ENCODE measurements around the gene NCBP2. TPM values are rescaled to one million over a fixed set of nuclear protein-coding genes. Genes with fewer than 3 reads are reported as not detected.

The NCBP2 gene
- total RNA-seq, 1 experiment from 2014 or later: 66.8 TPM

- intact Hi-C loops (cut with micrococcal nuclease; ENCODE audit: unreplicated experiment): no loop called here
- Mint-ChIP-seq H3K4me1 (ENCODE audit: low read depth, unreplicated experiment) (peaks cover 7% of the 10 kb centered on the region), H3K9me3 (ENCODE audit: unreplicated experiment) (peaks cover 19% of the 10 kb centered on the region), H3K27me3 (ENCODE audit: insufficient read depth, unreplicated experiment) (no peaks in the 10 kb centered on the region), H3K36me3 (ENCODE audit: insufficient read depth, unreplicated experiment) (no peaks in the 10 kb centered on the region), H3K4me3 (ENCODE audit: unreplicated experiment) (no peak overlapping the region), H3K27ac (ENCODE audit: unreplicated experiment) (no peak overlapping the region)
- Histone ChIP-seq H3K27me3 (replicated peaks; ENCODE audit: control insufficient read depth, insufficient read depth, low read length) (no peaks in the 10 kb centered on the region), H3K9me3 (0 out of 2 replicates have a peak, but pooled peaks cover 9% of the 10 kb centered on the region), H3K4me3 (ENCODE audit: low read depth, low read length) (no peak overlapping the region), H3K4me1 (peaks cover 14% of the 10 kb centered on the region), H3K36me3 (ENCODE audit: control insufficient read depth, insufficient read depth, low read length) (no peaks in the 10 kb centered on the region)
- POLR2A ChIA-PET: no interaction called here
- no TSS peak for BruUV-seq (replicated peaks)
- no peak for DNase-seq
- CTCF ChIA-PET: no interaction called here
- TF ChIP-seq, protein P1, sequence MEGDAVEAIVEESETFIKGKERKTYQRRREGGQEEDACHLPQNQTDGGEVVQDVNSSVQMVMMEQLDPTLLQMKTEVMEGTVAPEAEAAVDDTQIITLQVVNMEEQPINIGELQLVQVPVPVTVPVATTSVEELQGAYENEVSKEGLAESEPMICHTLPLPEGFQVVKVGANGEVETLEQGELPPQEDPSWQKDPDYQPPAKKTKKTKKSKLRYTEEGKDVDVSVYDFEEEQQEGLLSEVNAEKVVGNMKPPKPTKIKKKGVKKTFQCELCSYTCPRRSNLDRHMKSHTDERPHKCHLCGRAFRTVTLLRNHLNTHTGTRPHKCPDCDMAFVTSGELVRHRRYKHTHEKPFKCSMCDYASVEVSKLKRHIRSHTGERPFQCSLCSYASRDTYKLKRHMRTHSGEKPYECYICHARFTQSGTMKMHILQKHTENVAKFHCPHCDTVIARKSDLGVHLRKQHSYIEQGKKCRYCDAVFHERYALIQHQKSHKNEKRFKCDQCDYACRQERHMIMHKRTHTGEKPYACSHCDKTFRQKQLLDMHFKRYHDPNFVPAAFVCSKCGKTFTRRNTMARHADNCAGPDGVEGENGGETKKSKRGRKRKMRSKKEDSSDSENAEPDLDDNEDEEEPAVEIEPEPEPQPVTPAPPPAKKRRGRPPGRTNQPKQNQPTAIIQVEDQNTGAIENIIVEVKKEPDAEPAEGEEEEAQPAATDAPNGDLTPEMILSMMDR (IDR thresholded peaks at IDR 0.05; ENCODE audit: insufficient read depth in 1 of 2, low read depth in 1 of 2, low read length in 1 of 2, severe bottlenecking in 1 of 2, unreplicated experiment in 1 of 2): no peak
Measured at GRCh38 chr3:196983186-196983585, 40.9 kb upstream of the NCBP2 start.

DNA sequence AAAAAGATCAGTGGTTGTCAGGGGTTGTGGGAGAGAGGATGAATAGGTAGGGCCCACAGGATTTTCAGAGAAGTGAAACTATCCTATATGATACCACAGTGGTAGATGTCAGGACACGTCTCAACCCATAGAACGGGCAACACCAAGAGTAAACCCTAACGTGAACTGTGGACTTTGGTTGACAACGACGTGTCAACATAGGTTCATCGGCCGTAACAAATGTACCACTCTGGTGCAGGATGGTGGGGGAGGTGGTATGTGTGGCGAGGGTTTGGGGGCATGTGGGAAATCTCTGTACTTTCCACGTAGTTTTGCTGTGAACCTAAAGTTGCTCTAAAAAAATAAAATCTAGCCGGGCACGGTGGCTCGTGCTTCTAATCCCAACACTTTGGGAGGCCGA lies 39.3 kb upstream of the NCBP2 start:
- no peak overlapping the region for H3K27ac Mint-ChIP-seq (ENCODE audit: unreplicated experiment)
- CTCF ChIA-PET: interaction anchor here (1.2 kb wide), 1 partner anchor 48 kb away, joined by 3 read pairs; the partner anchor contains the start of gene MELTF

DNA sequence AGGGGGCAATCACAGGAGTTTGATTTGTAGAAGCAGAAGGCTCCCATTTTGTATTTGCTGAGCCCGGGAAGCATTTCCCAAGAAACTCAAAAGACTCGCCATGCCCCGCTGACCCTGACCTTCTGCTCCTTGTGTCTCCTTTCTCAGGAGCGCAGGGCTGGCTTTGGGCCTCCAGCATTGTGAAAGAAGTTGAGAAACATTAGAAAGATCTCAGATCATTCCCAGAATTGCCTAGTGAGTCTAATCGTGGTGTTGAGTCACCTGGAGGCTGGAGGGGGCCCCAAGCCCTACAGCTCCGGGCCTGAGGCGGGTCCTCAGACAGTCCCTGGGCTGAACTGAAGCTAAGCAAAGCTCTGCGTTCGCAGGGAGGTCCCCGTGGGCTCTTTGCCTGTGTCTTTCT lies 37.2 kb upstream of the NCBP2 start:
- ChIA-PET CTCF (interaction anchor here (0.7 to 1.4 kb wide), 2 partner anchors 13 to 50 kb away, joined by 4 to 7 read pairs; partner anchors contain the start of gene MELTF), POLR2A (no interaction called here)

More for the DNA sequence above, 39.3 kb upstream of the NCBP2 start:
- no peak for DNase-seq
- Mint-ChIP-seq H3K4me1 (ENCODE audit: low read depth, unreplicated experiment) (no peaks in the 10 kb centered on the region), H3K4me3 (ENCODE audit: unreplicated experiment) (no peak overlapping the region), H3K36me3 (ENCODE audit: insufficient read depth, unreplicated experiment) (no peaks in the 10 kb centered on the region), H3K9me3 (ENCODE audit: unreplicated experiment) (peaks cover 19% of the 10 kb centered on the region), H3K27me3 (ENCODE audit: insufficient read depth, unreplicated experiment) (no peaks in the 10 kb centered on the region)
- POLR2A ChIA-PET: no interaction called here
- H3K4me1 ChIP-seq: peaks cover 5% of the 10 kb centered on the region; the same call in 1 of the 2 replicates
- no peak overlapping the region for H3K4me3 ChIP-seq (ENCODE audit: low read depth, low read length)
- BruUV-seq (replicated peaks): no TSS peak
- TF ChIP-seq, protein P1 (IDR thresholded peaks at IDR 0.05; ENCODE audit: insufficient read depth in 1 of 2, low read depth in 1 of 2, low read length in 1 of 2, severe bottlenecking in 1 of 2, unreplicated experiment in 1 of 2): no peak
- intact Hi-C loops (cut with micrococcal nuclease; ENCODE audit: unreplicated experiment): no loop called here
- H3K9me3 ChIP-seq: 0 out of 2 replicates have a peak, but pooled peaks cover 9% of the 10 kb centered on the region
- no peaks in the 10 kb centered on the region for H3K27me3 ChIP-seq (replicated peaks; ENCODE audit: control insufficient read depth, insufficient read depth, low read length)
- no peaks in the 10 kb centered on the region for H3K36me3 ChIP-seq (ENCODE audit: control insufficient read depth, insufficient read depth, low read length)

More for the DNA sequence above, 37.2 kb upstream of the NCBP2 start:
- no peaks in the 10 kb centered on the region for H3K36me3 Mint-ChIP-seq (ENCODE audit: insufficient read depth, unreplicated experiment)
- Histone ChIP-seq H3K27me3 (replicated peaks; ENCODE audit: control insufficient read depth, insufficient read depth, low read length) (no peaks in the 10 kb centered on the region), H3K9me3 (0 out of 2 replicates have a peak, but pooled peaks cover 9% of the 10 kb centered on the region), H3K4me3 (ENCODE audit: low read depth, low read length) (no peak overlapping the region), H3K36me3 (ENCODE audit: control insufficient read depth, insufficient read depth, low read length) (no peaks in the 10 kb centered on the region), H3K4me1 (peaks cover 5% of the 10 kb centered on the region; the same call in 1 of the 2 replicates)
- TF ChIP-seq, protein P1 (IDR thresholded peaks at IDR 0.05; ENCODE audit: insufficient read depth in 1 of 2, low read depth in 1 of 2, low read length in 1 of 2, severe bottlenecking in 1 of 2, unreplicated experiment in 1 of 2): no peak
- BruUV-seq (replicated peaks): no TSS peak
- DNase-seq: peak; percentile 32 to 44
- H3K27ac Mint-ChIP-seq (ENCODE audit: unreplicated experiment): no peak overlapping the region
- H3K4me1 Mint-ChIP-seq (ENCODE audit: low read depth, unreplicated experiment): no peaks in the 10 kb centered on the region
- H3K4me3 Mint-ChIP-seq (ENCODE audit: unreplicated experiment): no peak overlapping the region
- intact Hi-C loops (cut with micrococcal nuclease; ENCODE audit: unreplicated experiment): no loop called here
- peaks cover 18% of the 10 kb centered on the region for H3K9me3 Mint-ChIP-seq (ENCODE audit: unreplicated experiment)
- H3K27me3 Mint-ChIP-seq (ENCODE audit: insufficient read depth, unreplicated experiment): no peaks in the 10 kb centered on the region
